Measurements from ENCODE around the gene NBEAL2. TPM values are rescaled to one million over a fixed set of nuclear protein-coding genes. Genes with fewer than 3 reads are reported as not detected.

NBEAL2 gene
- total RNA-seq, 1 donor from 2014 or later, result 116 TPM

DNA sequence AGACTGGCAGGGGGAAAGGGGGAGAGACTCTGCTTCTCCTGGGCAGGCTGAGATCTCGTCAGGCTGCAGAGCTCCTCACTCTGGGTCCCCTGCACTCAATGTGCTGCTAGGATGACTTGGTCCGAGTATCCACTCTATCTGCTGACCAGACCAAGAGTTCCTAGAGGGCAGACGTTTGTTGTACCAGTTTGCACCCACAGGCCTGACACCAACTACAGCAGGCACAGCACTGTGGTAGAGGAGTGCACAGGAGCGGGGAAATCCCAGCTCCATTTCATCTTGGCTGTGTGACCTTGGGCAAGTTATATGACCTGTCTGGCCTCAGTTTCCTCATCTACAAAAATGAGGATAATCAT, 31.9 kb upstream of the NBEAL2 start:
- DNase-seq (no peak), ATAC-seq (no peak)
- intact Hi-C loops (cut with DNase I), result no loop called here
- Histone ChIP-seq H3K9me3 (no peaks in the 10 kb centered on the region), H3K27ac (peak overlapping the region; percentile 75), H3K36me3 (no peaks in the 10 kb centered on the region), H3K27me3 (no peaks in the 10 kb centered on the region), H3K4me1 (peaks cover 94% of the 10 kb centered on the region), H3K4me3 (no peak overlapping the region)
- TF ChIP-seq, protein P1, sequence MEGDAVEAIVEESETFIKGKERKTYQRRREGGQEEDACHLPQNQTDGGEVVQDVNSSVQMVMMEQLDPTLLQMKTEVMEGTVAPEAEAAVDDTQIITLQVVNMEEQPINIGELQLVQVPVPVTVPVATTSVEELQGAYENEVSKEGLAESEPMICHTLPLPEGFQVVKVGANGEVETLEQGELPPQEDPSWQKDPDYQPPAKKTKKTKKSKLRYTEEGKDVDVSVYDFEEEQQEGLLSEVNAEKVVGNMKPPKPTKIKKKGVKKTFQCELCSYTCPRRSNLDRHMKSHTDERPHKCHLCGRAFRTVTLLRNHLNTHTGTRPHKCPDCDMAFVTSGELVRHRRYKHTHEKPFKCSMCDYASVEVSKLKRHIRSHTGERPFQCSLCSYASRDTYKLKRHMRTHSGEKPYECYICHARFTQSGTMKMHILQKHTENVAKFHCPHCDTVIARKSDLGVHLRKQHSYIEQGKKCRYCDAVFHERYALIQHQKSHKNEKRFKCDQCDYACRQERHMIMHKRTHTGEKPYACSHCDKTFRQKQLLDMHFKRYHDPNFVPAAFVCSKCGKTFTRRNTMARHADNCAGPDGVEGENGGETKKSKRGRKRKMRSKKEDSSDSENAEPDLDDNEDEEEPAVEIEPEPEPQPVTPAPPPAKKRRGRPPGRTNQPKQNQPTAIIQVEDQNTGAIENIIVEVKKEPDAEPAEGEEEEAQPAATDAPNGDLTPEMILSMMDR (IDR thresholded peaks at IDR 0.05), result no peak

DNA sequence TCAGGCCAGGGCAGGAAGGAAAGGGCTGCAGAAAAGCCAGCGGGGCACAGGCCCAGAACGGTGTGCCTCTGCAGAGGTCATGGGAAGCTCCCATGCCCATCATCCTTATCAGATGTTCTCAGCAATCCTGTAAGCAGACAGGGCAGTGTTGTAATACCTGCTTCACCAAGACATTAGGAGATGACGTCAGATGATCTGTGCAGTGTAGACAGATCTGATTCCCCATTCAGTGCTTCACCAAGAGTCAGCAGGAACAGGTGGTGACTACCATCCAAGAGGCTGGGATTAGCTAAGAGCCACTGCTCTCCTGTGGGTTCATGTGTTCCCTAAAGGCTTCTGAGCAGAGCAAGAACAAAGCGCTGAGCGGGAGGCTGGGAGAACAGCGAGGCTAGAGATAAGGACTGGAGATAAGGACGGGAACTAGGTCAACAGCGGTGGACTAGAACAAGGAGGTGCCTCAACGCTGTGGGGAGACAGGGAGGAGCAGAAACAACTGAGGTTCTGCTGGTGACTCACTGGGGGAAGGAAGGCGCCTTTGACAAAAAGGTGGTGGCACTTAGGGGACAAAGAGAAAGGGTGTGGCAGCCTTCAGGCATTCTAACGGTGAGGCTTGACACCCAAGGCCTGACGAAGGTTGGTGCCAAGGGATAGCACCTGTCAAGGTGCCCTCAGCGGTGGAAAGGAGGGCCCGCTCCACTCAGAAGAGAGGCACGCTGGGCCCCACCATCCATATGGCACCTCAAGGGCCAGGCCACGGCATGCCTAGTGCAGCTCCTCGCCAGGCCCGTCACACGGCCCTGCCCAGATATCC, 31.3 kb upstream of the NBEAL2 start:
- Histone ChIP-seq H3K9me3 (no peaks in the 10 kb centered on the region), H3K36me3 (no peaks in the 10 kb centered on the region), H3K4me3 (no peak overlapping the region), H3K27ac (peak overlapping the region; percentile 75), H3K27me3 (no peaks in the 10 kb centered on the region), H3K4me1 (peaks cover 94% of the 10 kb centered on the region)
- intact Hi-C loops (cut with DNase I), result no loop called here
- ATAC-seq (peak; percentile 86), DNase-seq (peak; percentile 82)
- TF ChIP-seq, protein P1 (IDR thresholded peaks at IDR 0.05), result no peak

DNA sequence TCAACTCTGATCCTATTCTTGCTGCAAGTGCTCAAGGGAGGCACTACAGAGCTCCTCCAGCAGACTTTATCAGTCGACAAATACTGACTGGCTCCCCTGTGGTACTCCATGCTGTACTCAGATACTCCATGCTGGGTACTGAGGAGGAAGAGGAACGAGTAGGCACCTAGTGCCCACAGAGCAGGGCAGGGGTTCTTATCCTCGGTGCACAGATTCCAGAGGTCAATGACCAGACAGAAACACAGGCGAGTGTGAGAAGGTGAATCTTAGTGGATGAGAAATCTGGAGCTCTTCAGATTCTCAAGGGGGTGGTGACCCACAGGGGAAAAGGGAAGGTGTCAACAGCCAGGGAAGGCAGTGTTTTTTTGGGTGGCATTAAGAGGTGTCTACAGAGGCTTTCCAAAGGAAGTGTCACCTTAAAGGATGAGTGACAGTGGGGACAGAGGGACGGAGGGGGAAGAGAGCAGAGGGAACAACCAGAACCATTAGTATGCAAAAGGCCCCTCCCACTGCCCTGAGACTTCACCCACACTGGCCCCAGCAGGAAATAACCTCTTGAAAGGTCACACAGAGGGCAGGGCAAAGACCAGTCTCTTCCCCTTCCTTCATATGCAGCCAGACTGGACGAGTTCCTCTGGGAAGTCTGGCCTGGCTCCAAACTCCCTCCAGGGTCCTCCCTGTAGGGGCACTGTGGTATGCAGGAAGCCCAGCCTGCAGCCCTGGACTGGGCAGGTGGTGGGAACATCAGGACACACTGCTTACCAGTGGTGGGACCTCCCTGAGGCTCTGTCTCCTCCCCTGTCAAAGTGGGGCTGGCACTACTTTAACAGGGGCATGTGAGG, 30.4 kb upstream of the NBEAL2 start:
- DNase-seq, result peak; percentile 76
- peak overlapping the region; percentile 75 for H3K27ac ChIP-seq
- intact Hi-C loops (cut with DNase I), result no loop called here
- peak; percentile 68 for ATAC-seq
- no peaks in the 10 kb centered on the region for H3K36me3 ChIP-seq
- no peak overlapping the region for H3K4me3 ChIP-seq
- TF ChIP-seq, protein P1 (IDR thresholded peaks at IDR 0.05), result peak; percentile 8
- no peaks in the 10 kb centered on the region for H3K9me3 ChIP-seq
- peaks cover 95% of the 10 kb centered on the region for H3K4me1 ChIP-seq
- no peaks in the 10 kb centered on the region for H3K27me3 ChIP-seq

DNA sequence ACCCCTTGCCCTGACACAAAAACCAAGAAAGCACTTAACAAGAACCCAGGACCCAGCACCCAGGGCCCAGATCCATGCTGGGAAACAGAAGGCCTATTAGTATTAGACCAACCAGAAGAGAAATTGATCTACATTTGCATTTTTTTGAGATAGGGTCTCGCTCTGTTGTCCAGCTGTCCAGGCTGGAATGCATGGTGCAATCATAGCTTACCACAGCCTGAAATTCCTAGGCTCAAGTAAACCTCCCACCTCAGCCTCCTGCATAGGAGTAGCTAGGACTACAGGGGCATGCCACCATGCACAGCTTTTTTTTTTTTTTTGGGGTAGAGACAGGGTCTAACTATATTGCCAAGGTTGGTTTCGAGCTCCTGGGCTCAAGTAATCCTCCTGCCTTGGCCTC, 29.3 kb upstream of the NBEAL2 start:
- no peak overlapping the region for H3K27ac ChIP-seq
- TF ChIP-seq, protein P1 (IDR thresholded peaks at IDR 0.05), result no peak
- ATAC-seq, result no peak

DNA sequence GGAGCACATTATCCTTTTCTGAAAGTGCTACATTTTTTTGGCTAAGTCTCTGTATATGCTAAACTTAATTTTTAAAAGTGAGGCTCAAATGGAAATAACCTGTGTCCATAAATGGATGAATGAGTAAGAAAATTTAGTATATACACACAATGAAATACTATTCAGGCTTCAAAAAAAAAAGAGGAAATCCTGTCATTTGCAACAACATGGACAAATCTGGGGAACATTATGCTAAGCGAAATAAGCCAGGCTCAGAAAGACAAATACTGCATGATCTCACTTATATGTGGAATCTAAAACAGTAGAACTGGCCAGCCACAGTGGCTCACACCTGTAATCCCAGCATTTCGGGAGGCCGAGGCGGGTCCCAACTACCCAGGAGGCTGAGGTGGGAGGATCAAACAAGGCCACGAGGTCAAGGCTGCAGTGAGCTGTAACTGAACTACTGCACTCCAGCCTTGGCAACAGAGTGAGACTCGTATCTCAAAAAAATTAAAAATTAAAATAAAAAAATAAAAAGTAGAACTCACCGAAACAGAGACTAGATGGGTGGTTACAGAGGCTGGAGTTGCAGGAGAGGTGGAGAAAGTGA, 28.7 kb upstream of the NBEAL2 start:
- ATAC-seq, result no peak
- Histone ChIP-seq H3K27me3 (no peaks in the 10 kb centered on the region), H3K27ac (no peak overlapping the region), H3K36me3 (no peaks in the 10 kb centered on the region), H3K9me3 (no peaks in the 10 kb centered on the region), H3K4me3 (no peak overlapping the region), H3K4me1 (peaks cover 95% of the 10 kb centered on the region)
- intact Hi-C loops (cut with DNase I), result no loop called here
- DNase-seq, result no peak
- TF ChIP-seq, protein P1 (IDR thresholded peaks at IDR 0.05), result no peak

More for the DNA sequence above, 29.3 kb upstream of the NBEAL2 start:
- peaks cover 95% of the 10 kb centered on the region for H3K4me1 ChIP-seq
- no peak for DNase-seq
- no peak overlapping the region for H3K4me3 ChIP-seq
- H3K9me3 ChIP-seq, result no peaks in the 10 kb centered on the region
- intact Hi-C loops (cut with DNase I), result no loop called here
- no peaks in the 10 kb centered on the region for H3K36me3 ChIP-seq
- H3K27me3 ChIP-seq, result no peaks in the 10 kb centered on the region
